Stimulated activated CD4-positive, alpha-beta T cell treated with anti-CD3 and anti-CD28 coated beads, TNF-alpha, amount 100 ng/mL, for 4 hours (primary cell): ENCODE measurements around the gene AXIN2.

Experiments used
- DNase-seq, 3 experiments: peaks; one replicate each; pipeline ENCODE4 v3.0.0-alpha.2; 2020; ENCODE audit warnings: low read depth in 3 of 3

AXIN2 gene

GRCh38 chr17:65556014-65556909 lies 5.2 kb downstream of the AXIN2 start:
- peak; percentile 72 to 95 (median 90) for DNase-seq

DNA sequence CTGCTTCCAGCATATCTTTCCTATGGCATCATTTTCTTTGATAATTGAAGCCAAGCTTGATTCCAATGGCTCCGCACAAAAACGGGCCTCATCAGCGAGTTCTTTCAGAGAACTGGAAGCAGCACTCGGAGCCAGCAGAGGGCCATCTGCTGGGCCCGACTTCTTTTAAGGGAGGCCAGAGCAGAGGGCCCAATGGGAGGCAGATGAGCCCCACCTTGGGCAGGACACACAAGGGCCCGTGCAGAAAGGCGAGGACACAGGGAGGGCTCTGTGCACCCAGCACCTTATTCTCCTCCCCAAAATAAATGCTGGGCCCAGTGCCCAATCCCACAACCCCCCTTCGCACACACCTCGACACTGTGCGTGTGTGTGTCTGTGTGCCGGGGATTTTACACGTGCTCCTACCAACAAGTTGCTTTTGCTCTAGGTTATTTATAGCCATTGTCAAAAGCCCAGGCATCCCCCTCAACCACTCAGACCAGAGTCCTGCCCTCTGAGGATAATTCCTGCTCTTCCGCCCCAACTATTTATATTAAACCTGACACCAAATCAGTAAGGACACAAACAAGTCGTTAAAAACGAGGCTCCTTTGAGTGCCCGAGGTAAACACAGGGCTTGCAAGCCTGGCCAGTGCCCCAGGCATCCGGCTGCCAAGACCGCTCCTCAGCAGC lies 6.8 kb downstream of the AXIN2 start:
- no peak for DNase-seq

- no peak for DNase-seq
Observed at GRCh38 chr17:65553646-65554552, 7.5 kb downstream of the AXIN2 start.

GRCh38 chr17:65553009-65553645 lies 8.3 kb downstream of the AXIN2 start:
- no peak for DNase-seq

DNA sequence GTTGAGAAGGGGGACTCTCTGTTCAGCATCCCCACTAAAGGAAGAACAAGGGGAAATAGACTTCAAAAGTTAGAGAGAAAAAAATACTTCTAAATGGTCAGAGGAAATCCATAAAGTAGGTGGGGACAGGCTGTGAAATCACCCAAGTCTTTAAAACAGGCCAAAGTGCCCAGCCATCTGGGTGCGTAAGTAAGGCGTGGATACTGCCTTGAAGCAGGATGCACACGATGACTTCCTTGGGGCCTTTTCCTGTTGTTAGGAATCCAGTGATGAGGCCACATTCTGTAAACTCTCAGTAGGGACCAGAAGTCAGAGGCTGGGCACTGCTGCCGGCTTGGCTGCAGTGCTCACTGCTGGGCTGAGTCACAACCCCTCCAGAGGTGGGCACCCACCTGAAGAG lies 9.2 kb downstream of the AXIN2 start:
- DNase-seq, result no peak

DNA sequence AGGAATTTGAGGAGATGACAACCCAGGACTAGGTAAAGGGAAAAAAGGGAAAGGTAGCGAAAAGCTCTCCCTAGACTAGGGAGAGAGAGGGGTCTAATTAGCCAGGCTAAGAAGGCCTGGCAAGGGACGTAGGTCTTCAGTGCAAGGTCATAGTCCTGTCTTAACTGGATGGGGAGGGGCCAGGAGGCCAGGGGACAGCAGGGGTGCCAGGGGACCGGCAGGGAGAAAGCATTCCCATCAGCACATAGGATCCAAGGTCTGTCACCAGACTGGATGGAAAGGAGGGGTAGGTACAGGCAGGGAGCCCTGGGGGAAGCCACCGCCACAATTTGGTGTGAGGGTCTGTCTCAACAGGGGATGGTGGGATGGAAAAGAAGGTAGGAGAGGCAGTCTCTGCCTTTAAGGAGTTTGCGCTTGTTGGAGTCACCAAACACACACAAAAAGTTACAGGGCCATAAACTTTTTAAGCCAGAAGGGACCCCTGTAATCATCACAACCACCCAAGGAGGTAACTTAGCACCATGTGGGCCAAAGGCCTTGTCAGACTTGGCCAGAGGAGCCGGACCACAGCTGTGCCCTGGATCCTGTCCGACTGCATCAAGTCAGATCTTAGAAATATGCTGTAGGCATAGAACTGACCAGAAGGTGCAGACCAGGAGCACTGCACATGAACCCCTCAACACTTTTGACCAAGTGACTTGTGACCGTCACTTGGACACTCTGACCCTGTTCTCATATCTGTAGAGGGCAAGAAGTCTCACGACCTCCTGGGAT lies 10.0 kb downstream of the AXIN2 start:
- no peak for DNase-seq

DNA sequence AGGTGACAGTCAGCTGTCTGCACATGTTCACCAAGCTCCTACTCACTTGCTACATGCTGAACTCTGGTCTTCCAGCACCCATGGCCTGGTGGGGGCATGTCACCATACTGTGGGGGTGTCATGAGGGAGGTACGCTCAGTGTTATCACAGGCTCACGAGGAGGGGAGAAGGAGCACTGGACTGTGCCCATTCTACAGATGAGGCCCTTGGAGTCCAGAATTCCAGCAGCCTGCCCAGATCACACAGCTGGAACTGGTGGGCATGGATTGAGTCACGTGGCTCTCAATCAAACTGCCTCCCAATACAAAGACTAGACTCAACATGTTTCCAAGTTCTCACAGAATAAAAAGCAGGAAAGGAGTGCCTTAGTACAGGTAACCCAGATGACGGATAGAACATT lies 10.7 kb downstream of the AXIN2 start:
- DNase-seq, result no peak

DNA sequence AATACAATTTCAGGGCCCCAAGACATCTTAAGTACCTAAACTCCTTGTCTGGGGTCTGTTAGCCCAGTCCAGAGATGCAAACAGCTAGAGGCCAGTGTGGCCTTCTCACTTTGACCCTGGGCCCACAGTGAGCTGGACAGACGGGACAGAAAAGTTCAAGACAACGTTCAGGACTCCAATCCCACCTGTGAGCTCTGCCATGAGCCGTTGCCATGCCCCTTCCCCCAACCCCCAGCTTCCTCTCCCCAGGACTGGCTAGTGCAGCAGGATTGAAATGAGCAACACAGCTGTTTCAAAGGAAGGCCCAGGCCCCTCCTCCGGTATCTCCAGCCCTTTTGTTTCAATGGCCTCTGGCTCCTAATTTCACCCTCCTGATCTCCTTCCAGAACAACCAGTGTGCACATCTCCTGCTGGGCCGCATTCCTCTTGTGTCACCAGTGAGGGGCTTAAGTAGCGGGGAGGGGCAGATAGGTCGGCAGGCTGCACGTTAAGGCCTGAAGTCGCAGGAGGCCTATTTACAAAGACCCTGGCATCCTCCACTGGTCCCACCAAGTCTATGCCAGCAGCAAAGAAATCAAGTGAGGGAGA lies 11.3 kb downstream of the AXIN2 start:
- no peak for DNase-seq

- DNase-seq, result no peak
Observed at GRCh38 chr17:65548269-65548969, 13.0 kb downstream of the AXIN2 start.

DNA sequence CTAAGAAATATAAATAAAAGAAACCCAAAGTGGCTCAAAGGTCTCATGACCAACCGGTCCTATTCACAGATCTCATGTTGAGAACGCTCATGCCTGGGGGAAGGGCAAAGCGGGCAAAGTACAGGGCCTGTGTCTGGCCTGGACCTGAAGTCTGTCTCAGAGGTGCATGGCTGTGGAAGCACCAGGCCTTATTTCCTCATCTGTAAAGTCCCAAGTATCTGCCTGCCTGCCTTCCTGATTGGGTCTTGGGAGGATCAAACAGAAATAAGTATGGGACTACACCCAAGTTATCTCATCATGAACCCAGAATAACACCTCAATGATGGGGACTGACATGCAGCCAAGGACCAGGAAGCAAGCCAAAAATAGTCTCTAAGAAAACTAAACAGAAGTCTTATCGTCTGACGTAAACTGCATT lies 14.2 kb downstream of the AXIN2 start:
- no peak for DNase-seq

DNA sequence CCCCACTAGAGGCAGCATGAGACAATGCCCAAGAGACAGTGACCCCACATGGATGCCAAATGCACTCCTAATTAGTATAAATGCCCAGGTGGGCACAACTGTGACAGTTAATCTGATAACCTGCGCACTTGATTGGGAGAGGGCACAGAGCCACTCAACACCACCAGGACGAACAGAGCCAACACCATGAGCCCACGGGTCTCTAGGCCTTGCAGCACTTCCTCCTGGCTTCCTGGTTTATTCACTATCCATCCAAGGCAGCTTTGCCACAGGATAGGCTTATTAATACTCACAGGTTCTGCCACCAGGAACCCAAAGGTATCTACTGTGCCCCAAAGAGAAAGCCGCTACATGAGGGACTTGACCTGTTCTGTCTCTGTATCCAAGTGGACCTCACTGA lies 14.9 kb downstream of the AXIN2 start:
- DNase-seq, result no peak

- DNase-seq, result no peak
Observed at GRCh38 chr17:65545705-65546523, 15.5 kb downstream of the AXIN2 start.

DNA sequence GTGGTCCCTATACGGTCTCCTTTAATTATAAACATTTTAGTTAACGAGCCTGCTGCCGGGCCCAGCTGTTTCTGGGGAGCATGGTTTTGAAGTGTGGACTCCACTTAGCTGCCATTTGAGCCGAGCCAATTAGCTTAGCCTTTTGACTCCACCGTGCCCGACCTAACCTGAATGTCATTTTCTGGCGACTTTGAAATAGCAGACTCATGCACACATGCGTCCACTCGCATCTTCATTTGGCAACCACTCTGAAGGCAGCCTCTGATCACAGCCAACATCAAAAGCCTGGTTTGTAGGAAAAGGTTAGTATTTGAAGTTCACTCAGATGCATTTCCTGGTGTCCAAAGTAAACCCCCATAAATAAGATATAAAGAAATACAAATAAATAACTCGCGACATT lies 16.8 kb downstream of the AXIN2 start:
- no peak for DNase-seq

GRCh38 chr17:65542610-65543009 lies 18.8 kb downstream of the AXIN2 start:
- DNase-seq, result no peak

DNA sequence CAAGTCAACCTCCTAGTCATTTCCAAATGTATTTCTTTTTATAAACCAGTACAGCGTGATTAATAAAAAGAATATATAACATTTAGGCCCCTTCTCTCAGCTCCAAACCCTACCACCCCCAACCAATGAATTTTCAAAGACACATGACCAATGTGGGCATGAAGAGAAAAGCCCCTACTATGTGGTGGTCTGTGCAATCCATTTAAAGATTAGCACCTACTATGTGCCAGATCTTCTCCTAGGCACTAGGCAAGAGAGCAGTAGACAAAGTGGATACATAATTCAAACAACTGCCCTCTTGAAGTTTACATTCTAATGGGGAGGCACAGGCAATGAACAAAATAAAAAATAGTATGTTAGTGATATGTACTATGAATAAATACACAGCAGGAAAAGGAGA lies 19.4 kb downstream of the AXIN2 start:
- DNase-seq, result no peak

DNA sequence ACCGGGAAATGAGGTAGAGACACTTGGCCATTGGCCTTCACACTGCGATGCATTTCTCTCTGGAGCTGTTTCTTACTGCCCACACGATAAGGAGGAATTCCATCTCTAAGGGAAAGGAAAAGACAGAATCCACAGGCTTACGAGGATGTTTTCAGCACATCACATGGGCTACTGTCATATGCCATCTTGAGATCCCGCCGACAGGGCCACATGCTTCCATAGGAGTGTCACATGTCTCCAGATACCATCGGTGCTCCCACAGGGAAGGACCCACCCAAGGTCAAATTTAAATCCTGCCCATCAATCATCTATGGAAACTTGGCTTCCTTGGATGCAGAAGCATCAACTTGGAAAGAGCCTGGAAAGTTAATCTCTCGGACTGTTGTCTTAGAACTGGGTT lies 20.0 kb downstream of the AXIN2 start:
- no peak for DNase-seq

- DNase-seq, result no peak
Observed at GRCh38 chr17:65539630-65540266, 21.7 kb downstream of the AXIN2 start.
